ENCODE data around the gene DNAJC4.
A peak's percentile ranks its signal among the peaks of the same experiment; 100 is the strongest.

The DNAJC4 gene

DNA sequence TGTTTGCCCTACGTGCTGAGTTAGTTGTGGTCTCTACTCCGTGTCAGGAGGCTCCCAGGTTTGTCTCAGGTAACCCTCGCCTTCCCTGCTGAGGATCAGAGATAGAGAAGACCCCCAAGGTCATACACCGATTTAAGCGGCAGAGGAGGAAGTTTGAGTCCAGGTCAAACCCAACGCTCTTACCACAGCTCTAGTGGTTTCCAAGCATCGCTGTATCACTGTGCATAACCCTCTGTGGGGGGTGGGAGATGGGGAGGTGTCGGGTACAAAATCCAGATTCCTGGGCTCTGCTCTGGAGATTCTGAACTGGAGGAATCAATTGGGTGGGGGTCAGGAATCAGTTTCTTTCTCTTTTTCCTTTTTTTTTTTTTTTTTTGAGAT is 627 bp downstream of the DNAJC4 start:
- DNase-seq: no peak

- no peak for DNase-seq
These were observed 1.2 kb downstream of the DNAJC4 start for GRCh38 chr11:64231546-64231945.

- DNase-seq: no peak
These were observed 2.0 kb downstream of the DNAJC4 start for GRCh38 chr11:64232182-64232966.

DNA sequence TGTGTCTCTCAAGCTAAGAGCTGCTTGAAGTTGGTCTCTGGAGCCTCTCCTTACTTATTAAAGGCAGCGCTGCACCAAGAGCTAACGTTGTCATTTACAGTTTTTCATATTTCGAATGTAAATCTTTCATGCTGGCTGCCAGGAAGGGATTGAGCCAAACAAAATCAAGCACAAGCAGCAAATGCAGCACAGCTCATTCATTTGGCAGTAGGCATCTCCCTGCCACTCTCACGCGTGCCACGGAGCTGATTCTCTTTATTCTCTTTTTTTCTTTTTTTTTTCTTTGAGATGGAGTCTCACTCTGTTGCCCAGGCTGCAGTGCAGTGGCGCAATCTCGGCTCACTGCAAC is 2.6 kb downstream of the DNAJC4 start:
- DNase-seq: no peak

GRCh38 chr11:64233913-64234586 is 3.7 kb downstream of the DNAJC4 start, which contains the start of gene VEGFB:
Gene VEGFB (plus strand): TSS chr11:64234584. CDS start chr11:64234834, 250 bp downstream.
- DNase-seq: no peak

GRCh38 chr11:64234647-64235379 is 4.5 kb downstream of the DNAJC4 start:
- DNase-seq: no peak

- no peak for DNase-seq
These were observed 5.3 kb downstream of the DNAJC4 start for GRCh38 chr11:64235437-64236161.

DNA sequence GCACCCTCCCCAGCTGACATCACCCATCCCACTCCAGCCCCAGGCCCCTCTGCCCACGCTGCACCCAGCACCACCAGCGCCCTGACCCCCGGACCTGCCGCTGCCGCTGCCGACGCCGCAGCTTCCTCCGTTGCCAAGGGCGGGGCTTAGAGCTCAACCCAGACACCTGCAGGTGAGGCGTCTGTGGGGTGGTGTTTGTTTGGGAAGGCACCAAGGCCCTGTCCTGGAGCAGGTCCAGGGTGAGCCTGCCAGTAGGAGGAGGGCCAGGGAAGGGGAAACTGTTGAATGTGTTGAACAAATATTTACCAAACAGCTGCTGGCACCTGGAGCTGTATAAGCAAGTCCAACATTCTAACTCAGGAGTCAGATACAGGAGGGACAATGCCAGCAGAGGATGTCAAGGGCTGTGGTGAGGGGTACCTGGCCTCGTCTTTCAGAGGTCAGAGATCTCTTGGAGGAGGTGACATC is 7.2 kb downstream of the DNAJC4 start:
- no peak for DNase-seq

DNA sequence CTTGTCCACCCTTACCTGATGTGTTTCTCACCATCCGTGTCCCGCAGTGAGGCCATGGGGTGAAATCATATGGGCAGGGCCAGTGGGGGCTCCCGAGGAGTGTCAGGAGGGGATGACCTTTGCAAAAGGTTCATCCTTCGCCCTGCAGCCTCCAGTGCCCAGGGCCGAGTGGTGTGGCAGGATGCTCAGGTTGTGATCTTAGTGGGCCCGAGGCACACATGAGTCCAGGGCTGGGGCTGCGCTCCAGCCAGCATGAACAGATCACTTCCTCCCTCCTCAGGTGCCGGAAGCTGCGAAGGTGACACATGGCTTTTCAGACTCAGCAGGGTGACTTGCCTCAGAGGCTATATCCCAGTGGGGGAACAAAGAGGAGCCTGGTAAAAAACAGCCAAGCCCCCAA is 7.7 kb downstream of the DNAJC4 start:
- DNase-seq: no peak

- no peak for DNase-seq
These were observed 8.7 kb downstream of the DNAJC4 start for GRCh38 chr11:64238999-64239398.

- no peak for DNase-seq
These were observed 9.5 kb downstream of the DNAJC4 start for GRCh38 chr11:64239662-64240434.

- DNase-seq: peak; percentile 99
These were observed 10.3 kb downstream of the DNAJC4 start, which contains the start of gene FKBP2 for GRCh38 chr11:64240435-64241240. Gene FKBP2 (plus strand): TSS chr11:64241095. CDS start chr11:64242388, 1,293 bp downstream.

DNA sequence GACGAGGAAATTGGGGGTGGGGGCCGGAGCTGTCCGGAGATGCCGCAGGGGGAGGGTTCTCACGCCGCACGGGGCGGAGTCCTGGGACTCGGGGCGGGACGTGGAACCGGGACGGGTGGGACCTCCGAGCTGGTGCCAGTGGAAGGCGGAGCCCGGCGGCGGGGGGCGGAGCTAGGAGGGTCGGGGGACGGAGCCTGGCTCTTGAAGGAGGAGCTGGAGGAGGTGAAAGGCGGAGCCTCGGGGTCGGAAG is 10.8 kb downstream of the DNAJC4 start:
- peak; percentile 99 for DNase-seq

GRCh38 chr11:64241491-64242374 is 11.4 kb downstream of the DNAJC4 start:
- no peak for DNase-seq

DNA sequence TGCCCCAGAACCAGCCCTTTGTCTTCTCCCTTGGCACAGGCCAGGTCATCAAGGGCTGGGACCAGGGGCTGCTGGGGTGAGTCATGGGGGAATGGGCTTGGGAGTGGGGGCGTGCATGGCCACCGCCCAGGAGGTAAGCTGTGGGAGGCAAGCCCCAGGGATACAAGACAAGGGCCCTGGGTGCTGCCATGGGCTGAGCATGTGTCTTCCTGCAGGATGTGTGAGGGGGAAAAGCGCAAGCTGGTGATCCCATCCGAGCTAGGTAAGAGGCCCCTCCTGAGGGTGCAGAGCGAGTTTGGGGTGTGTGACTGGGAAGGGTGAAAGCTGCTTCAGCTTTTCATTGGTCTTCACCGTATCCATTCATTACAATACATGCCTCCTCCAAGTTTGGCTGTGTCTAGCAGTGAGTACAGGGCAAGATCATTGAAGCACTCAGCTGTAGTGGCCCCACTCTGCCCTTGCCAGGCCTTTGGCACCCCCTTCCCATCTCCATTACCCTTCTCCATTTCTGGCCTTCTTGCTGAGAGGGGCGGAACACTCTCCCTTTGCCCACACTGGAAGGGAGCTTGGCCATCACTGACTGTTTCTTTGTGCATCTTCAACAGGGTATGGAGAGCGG is 13.0 kb downstream of the DNAJC4 start:
- DNase-seq: no peak

DNA sequence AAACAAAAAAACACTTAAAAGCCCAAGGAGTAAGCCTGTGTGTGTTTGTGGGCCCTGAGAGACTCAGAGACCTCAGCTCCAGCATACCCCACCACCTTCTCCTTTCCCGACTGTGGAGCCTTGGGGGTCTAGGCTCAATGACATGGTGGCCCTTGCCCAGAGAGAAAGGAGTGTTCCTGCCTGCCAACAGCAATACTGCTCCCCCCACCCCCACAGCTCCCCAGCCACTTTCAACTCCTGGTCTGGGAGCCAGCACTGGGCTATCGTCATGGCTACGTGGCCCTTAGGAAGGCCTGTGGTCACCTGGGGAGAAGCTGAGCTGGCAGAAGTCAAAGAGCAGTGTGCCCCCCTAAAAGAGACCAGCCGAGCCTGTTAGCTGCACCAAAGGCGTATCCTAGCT is 13.8 kb downstream of the DNAJC4 start:
- DNase-seq: no peak

- DNase-seq: no peak
These were observed 14.6 kb downstream of the DNAJC4 start for GRCh38 chr11:64244966-64245365.

DNA sequence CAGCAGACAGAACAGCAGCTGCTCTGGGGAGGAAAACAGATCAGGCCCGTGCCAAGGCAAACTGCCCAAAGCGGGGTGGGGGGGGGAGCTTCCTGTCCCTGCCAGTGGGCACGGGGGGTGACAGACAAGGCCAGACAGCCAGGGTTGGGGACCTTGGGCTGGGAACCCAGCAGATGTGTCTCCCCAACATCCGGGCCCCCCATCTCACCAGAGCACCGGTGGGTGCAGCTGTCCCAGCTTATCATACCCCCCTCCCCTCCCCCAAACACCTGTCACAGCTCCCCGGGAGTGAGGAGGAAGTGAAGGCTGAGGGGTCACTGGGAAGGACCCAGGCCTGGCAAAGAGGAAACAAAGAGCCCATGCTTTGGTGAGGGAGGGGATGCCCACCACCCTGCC is 15.1 kb downstream of the DNAJC4 start:
- no peak for DNase-seq

GRCh38 chr11:64245797-64246620 is 15.7 kb downstream of the DNAJC4 start:
- no peak for DNase-seq

Measured in cortex of kidney (tissue), 1 donor.